HG03342 (cell line): ENCODE measurements around the gene CPXM2.

Source experiments
- ATAC-seq: cut with Tn5 transposase; IDR thresholded peaks from one replicate; pipeline ENCODE4 v1.9.1; 2021; ENCODE audit warnings: mild to moderate bottlenecking, moderate library complexity; ENCODE audit not compliant: unreplicated experiment

Gene CPXM2

DNA sequence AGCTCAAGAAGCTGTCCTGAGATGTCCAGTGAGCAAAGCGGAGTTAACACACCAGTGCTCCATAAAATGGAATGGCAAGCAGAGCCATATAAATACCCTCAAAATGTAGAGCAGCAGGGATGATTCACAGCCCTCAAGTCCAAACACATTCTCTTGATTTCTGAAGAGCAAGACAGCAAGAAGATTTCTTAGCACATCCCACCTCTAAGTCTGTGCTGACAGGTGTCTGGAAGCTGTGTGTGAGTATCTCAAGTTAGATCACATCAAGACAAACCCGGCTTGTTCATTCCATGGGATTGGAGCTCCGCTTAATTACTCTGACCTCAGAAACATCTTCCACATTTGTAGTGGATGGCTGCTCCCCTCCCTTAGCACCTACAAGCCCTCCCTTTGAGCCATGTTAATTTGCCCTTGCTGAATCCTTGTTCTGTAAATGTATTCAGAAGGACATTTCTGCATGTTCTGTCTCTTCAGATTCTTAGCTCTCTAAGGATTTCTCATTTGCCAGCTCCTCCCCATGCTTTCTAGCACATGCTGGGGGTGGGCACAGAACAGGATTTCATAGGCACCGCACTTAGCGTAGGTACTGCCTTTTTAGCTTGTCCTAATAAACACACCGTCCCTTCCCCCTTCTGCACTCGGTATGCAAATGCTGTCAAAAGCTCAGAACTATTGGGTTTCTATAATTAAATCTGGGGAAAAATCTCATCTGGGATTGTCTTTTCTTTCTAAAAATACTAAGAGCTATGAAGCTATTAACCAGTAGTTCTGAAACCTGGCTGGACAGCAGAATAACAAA lies 112.7 kb downstream of the CPXM2 start:
- ATAC-seq: no peak

DNA sequence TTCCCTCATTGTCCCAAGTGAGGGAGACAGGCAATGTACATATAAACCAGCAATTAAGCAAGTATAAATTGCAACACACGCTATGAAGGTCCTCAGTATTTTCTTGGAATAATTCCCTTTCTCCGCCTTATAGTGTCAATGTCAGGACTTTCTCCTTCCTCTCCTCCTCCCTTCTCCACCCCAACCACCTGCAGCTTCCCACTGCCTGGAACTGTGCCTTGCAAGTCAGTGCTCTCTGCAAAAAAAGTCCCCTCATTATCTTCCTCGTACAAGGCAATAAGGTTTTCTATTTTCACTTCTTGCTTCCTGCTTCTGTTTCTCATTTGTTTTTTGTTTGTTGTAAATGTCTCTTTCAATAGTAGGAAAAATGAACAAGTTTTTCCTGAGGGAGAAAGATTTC lies 113.7 kb downstream of the CPXM2 start:
- ATAC-seq: no peak

DNA sequence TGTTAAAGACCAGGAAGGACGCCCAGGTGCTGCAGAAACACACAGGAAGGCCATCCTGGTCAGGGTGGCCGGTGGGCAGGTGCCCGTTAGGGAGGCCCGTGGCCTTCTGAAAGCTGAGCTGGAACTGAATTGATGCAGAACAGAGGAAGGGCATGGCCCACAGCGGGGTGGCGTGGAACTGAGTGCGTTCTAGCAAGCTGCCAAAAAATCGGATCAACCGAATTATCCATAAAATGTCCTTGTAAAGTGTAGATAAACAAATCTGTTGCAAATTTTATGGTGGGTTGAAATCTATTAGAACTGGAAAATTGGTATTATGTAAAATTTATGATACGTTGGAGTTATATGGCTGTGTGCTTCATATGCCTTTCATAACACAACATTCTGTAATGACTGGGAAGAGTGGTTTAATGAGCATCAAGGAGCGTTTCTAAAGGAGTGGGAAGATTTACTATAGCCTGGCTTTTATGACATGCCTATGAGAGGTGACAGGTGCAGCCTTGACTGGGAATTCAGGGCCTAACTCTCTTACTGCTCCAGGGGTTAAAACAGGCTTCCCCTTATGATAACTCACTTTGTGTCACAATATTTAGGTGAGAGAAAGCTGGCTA lies 117.4 kb downstream of the CPXM2 start:
- ATAC-seq: no peak

DNA sequence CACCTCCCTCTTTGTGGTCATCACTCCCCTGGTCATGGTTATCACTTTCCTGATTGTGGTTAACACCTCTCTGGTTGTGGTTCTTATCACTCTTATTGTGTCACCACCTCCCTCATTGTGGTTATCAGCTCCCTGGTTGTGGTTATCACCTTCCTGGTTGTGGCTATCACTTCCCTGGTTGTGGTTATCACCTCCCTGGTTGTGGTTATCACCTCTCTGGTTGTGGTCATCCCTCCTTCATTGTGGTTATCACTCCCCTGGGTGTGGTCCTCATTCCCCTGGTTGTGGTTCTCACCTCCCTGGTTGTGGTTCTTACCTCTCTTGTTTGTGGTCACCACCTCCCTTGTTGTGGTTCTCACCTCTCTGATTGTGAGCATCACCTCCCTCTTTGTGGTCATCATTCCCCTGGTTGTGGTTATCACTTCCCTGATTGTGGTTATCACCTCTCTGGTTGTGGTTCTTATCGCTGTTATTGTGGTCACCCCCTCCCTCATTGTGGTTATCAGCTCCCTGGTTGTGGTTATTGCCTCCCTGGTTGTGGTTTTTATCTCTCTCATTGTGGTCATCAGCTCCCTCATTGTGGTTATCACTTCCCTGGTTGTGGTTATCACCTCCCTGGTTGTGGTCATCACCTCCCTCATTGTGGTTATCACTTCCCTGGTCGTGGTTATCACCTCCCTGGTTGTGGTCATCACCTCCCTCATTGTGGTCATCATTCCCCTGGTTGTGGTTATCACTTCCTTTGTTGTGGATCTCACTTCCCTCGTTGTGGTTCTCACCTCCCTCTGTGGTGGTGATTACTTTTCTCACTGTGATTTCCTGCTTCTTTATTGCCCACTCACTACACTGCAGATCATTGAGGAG lies 118.7 kb downstream of the CPXM2 start:
- no peak for ATAC-seq

DNA sequence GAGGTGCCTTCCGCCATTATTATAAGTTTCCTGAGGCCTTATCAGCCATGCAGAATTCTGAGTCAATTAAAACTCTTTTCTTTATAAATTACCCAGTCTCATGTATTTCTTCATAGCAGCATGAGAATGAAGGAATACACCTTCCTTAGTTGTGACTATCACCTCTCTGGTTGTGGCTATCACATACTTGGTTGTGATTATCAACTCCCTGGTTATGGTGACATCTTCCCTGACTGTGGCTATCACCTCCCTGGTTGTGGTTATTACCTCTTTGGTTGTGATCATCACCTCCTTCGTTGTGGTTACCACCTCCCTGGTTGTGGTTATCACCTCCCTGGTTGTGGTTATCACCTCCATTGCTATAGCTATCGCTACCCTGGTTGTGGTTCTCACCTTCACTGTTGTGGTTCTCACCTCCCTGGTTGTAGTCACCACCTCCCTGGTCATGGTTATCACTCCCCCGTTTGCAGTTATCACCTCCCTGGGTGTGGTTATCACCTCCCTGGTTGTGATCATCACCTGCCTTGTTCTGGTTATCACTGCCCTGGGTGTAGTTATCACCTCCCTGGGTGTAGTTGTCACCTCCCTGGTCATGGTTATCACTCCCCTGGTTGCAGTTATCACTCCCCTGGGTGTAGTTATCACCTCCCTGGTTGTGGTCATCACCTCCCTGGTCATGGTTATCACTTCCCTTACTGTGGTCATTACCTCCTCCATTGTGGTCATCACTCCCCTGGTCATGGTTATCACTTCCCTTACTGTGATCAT lies 119.5 kb downstream of the CPXM2 start:
- no peak for ATAC-seq

DNA sequence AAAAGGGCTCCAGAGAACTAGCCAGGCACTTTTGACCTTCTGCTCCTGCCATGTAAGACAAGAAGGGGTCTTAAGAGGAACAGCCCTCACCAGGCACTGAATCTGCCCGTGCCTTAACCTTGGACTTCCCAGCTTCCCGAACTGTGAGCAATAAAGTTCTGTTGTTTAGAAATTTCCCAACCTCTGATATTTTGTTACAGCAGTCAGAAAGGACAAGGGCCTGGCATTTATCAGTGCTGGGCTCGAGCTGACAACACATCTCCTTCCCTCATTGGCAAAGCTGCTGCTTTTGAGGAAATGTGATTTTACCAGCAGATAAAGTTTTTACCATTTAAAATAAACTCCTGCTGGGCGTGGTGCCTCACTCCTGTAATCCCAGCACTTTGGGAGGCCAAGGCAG lies 122.0 kb downstream of the CPXM2 start:
- no peak for ATAC-seq

DNA sequence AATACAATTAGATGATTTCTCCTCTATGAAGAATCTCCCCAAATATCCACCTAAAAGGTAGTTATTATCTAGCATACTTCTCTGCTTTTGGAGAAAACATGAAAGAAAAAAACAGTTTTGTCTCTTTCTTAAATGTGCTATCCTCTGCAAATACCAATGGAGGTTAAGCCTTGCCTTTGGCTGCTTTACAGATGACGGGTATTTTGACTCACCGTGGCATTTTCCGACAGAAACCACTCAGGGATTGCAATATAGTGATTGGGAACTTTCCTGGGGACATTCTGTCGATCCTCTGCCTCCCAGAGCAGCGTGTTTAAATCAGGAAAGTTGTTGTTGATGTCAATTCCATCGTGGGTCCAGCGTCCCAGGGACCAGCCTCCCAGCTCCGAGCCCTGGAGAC lies 124.8 kb downstream of the CPXM2 start:
- no peak for ATAC-seq

DNA sequence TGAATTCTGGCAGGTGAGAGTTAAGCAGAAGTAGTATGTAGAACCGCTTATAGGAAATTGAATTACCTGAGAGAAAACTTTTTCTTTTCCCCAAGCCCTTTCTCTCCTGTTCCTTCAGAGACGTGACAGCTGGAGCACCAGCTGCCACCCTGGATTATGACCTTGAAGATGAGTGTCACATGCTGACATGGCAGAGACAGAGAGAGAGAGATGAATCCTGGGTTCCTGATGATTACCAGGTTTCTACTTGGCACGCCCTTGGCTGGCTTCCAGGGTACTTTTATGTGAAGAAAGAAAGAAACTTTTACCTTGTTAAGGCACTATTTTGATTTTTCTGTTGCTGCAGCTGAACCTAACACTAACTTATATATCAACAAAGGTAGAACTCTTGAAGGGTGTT lies 125.6 kb downstream of the CPXM2 start:
- no peak for ATAC-seq

DNA sequence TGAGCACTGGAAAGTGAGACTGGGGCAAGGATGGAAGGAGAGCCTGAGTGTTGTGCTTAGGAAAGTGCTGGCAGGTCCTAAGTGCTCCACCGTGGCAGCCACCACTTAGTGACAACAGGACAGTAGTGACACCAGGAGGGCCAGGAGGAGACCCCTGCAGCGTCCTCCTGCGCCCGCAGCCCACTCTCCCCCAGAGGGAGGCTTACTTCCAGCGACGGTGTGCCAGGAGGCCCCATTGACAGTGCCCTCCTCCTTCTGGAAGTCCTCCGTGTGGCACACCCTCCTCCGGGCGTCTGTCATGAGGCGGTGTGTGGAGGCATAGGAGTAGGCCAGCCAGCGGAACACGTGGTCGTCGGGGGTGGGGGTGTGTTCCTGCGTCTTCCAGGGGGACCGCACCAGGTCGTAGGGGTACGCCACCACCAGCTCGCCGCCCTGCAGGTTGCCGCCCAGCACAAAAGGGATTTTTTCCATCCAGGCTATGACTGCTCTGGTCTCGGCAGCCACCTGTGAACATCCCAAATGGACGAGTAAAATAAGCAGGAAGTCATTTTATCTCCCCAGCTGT lies 129.9 kb downstream of the CPXM2 start:
- ATAC-seq: no peak

DNA sequence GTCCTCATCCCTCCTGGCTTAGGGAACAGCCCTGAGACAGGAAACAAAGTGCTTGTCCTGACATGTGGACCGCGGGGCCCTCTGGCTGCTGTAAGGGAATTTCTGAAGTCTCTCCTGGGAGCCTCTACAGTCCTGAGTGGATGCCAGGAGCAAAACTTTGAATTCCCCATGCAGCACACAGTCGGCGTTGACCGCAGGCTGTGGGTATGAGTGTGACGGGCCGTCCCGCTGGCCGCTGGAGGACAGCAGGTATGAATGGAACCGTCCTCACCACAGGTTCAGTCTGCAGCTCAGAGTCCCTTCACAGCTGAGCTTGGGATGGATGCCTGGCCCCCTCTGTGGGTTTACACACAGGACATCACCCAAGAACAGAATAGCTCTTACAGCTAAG lies 130.6 kb downstream of the CPXM2 start:
- no peak for ATAC-seq

DNA sequence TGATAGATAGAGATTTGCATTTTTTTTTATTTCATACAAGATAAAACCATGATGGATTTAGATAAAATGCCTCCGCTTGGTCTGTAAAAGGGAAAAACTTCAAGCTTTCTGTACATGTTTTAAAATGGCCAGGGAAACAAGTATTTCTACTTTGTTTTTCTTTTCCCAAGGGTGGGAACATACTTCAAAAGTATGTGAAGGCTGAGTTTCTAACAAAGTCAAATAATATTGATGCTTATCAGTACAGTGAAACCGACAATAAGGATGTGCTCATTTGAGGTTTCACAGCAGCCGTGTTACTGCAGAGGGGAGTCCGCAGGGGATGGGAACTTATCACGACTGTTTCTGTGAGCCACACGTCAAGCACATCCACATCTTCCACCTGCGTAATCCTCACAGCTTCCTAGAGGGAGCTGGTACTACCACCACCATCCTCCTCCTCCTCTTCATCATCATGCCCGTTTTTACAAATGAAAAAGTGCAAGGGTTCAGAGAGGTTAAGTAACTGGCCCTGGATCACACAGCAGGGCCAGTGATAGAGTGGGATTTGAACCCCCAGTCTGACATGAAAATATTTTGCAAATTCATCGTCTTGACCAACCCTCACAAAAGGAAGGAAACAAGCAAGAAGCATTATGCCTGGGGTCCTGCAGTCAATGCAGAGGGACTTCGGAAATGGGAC lies 131.1 kb downstream of the CPXM2 start:
- no peak for ATAC-seq

DNA sequence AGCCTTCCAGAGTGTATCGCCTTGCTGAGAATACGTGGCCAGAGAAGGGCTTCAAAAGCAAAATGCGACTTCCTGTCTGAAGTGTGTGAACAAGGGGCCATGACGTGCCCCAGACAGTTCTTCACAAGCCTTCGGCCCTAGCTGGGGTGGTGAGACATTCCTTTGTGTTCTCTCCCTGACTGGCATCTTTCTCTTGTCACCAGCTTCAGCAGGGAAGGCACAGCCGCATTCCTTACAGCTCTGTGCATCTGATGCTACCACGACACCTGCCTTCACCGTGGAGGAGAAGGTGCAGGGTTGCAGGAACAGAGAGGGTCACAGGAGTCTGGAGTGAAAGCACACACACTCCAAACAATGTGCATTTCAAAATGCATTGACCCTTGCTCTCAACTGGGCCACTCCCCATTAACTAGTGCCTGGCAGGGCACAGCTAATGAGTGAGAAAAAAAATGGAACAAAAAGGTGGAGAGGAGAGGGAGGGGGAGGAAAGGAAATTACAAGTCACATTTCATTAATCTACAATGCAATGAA lies 132.0 kb downstream of the CPXM2 start:
- ATAC-seq: no peak

DNA sequence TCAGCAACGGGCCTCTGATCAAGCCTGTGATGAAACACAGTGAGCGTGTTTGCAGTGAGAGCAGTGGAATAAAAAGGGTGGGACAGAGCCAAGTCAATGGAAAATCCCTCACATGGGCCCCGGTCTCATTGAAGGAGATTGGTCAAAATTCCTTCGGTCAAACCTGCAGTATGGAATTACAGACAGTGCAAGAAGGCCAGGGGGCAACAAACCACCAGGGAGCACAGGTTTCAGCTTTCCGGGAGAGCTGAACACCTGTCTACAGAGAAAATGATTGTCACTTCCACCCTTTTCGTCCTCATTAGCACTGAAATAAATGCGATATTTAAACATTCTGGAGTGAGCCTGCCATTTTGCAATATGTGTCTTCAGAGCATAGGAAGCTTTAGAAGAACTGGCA lies 132.6 kb downstream of the CPXM2 start:
- no peak for ATAC-seq

DNA sequence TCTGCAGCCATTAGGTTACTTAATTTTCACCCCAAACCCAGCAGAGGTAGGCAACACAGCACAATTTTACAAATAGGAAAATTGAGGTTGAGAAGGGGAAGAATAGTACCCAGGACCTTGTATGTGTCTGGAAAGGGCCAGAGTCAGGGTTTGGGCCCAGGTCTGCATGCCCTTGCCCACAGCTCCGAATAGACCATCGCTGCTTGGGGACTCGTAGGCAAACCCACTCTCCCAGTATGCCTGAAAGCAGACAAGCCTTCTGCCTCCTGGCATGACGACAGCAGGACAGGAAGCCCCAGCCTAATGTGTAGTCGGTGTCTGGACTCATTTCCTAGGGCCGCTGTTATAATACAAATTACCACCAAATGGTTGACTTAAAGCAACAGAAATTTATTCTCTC lies 133.8 kb downstream of the CPXM2 start:
- ATAC-seq: no peak

DNA sequence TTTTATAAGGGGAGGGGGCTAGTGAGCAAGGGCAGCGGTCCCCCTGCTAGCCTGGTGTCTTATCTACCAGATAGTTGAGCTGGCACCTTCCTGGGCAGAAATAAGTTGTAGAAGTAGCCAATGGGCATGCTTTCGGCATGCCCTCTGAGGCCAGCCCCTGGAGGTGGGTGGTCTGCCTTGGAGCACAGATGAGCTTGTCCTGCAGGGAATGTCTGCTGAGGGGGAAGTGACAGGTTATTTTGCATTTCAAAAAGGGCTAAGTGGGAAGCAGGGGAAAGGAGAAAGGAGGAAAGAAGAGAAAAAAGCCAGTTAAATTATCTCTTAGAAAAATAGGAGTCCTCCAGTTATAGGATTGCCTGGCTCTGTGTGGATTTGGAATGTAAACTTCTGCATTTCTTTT lies 136.5 kb downstream of the CPXM2 start:
- no peak for ATAC-seq

DNA sequence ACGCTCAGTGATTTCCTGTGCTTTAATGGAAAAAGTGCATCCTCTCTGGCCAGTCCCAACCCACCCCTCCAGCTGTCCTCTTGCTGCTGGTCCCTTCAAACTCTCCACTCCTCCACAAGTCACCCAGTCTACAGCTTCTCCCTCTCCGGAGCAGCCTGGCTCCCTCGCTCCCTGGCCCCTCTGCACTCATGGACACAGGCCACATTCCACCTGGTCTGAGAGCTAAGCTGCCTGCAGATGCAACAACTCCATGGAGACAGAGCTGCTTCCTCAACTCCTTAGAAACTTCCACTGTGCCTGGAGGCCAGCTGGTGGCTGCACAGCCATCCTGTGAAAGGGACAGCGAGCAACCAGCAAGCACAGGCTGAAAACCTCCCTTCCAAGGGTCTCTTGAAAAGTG lies 137.5 kb downstream of the CPXM2 start:
- ATAC-seq: no peak

DNA sequence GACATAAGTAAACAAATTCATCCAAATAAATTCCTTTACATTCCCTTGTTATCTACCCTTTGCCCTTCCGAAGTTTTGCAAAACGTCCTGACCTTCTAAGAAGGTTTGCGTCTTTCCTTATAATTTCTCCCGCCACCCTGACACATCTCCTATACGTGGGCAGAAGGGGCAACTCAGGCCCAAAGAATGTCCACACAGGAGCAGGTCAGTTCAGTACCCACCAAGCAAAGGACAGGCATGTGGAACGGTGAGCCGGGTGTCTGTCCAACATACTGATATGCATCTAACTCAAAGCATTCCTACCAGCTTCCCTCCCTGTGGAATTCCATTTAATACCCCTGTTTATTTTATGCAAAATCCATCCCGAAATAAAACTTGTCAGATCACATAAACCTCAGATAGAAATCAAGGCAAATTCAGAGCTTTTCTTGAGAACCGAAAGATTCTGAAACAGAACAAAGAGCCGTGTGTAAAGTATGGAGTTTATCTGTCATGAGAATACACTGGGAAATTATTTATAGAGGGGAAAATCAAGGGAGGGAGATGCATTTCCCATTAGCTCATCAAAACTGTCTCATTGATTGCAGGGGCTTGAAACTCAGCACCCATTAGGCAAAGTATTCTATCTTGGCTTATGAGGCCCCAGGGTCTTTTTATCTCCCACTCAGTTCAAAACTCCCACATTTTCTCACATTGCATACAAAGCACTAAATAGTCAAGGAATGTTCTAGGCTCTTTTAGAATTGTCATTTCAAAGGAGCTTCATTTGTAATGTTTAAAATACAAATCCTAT lies 140.1 kb downstream of the CPXM2 start:
- ATAC-seq: no peak

DNA sequence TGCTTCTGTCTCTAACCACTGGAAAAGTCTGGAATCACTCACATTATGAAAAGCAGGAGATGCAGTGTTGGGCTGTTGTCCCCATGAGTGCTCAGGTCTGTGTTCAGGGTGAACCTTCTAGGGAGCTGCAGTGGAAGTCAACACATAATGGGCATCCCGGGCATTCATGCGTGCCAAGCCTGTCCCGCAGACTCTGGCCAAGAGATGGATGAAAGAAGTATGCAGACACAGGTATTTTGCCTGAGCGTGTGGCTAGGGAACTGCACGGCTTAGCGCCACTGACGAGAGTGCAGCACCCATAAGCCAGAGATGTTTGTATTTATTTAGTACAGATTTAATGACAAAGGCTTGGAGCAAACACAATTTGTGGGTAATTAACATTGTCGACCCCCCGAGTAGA lies 140.7 kb downstream of the CPXM2 start:
- no peak for ATAC-seq

DNA sequence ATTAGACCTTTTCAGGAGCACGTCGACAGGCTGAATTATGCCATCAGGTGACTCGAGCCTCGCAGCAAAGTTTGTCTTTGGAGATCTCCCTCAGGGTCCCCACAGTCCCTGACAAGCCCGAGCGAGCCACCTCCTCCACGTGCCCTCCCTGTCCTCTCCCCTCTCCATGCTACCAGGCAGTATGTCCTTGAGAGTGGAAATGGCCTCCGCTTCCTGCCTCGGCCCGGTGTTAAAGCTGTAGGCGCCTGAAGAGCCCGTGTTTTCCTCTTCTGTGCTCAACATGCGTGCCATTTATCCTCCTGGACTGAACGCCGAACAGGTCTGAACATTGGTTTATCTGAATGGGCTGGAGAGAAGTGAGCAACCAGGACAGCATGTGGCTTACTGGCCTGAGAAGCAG lies 142.9 kb downstream of the CPXM2 start:
- ATAC-seq: no peak
